Epidermal melanocyte (primary cell): Measurements from ENCODE around the gene DLGAP1.
"Not testable (repeated sequence)": the region's sequence is repeated elsewhere in the genome, so short reads cannot be mapped to it uniquely, and the experiment has no call there.

Experiments used
- DNase-seq: peaks from one replicate; pipeline ENCODE4 v3.0.0; 2011; ENCODE audit warnings: low spot score; ENCODE audit not compliant: insufficient read length

Gene DLGAP1

DNA sequence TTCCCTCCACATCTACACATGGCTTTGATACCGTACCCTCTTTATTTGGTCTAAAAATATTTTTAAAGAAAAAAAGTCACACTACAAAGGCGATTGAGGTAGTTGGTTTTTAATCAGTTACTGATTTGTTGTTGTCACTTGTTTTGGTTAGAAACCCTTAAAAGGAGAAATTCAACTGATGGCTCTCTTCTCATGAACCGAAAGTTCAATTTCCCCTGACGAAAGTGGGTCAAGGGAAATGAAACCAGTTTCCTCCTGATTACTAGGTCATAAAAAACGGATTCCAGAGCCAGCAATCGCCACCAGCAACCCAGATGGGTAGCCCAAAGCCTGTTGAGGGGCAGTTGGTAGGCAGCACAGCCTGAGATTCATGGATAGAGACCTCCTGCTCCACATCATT, 63.2 kb downstream of the DLGAP1 start:
- no peak for DNase-seq

DNA sequence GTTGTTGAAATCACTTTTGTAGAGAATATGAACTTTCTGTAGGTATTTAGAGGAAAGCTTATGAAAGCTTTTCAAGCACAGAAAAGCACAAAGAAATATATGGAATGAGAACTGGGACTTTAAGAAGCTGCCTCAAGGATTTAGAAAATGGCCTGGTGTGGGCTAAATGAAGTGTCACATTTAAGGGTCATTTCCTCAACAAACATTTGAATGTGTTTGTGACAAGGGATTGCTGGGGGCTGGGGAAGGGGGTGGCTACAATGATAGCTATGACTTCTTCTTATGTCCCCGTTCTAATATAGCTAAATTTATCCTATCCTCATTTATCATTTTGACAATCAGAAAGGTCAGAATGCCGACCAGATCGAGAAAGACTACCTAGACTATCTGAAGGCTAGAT, 69.2 kb downstream of the DLGAP1 start:
- no peak for DNase-seq

DNA sequence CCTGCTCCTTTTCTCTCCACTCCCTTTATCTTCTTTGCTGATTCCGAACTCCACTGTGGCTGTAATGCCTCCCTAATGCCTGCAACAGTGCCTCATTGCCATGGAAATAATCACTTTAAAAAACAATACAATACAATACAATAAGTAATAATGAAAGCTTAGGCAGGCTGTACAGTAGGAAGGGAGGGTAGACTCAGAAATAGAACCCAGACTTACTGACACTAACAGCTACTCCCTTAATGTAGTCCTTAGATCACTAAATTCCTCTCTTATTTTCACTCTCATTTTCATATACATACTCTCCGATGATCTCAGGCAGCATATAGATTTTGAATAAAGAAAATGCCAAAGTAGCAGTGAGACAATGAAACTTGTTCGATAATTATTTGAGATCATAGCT, 70.2 kb downstream of the DLGAP1 start:
- no peak for DNase-seq

DNA sequence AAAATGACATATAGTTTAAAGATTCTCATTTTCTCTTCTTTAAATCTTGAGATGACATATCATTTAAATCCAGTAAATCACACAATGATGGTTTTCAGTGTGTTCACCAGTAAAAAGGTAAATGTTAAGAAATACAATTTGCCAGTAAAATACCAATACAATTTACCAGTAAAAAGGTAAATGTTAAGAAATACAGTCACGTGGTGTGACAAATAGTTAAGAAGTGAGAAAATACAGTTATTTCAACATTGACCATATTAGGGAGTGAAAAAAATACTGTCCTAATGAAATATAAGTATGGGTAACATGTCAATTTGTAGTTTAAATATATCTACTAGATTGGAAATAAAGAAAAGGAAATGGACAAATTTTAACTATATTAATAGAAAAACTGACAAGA, 80.5 kb downstream of the DLGAP1 start:
- DNase-seq, result no peak

DNA sequence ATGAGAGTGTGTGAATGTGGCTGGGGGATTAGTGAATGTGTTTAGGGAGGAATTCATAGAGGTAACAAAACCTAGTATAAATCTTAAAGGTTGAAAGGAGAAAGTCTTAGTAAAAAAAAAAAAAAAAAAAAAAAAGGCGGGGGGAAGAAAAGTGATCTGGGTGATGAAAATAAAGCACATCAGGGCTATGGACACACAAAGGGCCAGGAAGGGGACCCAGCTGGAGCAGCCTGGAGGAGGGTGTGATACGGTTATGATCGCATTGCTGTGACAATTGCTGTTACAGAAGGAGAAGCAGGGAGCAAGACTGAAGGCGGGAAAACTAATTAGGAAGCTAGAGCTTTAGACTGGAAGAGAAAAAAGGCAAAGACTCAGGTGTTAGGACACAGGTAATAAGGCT, 85.4 kb downstream of the DLGAP1 start:
- DNase-seq, result no peak

DNA sequence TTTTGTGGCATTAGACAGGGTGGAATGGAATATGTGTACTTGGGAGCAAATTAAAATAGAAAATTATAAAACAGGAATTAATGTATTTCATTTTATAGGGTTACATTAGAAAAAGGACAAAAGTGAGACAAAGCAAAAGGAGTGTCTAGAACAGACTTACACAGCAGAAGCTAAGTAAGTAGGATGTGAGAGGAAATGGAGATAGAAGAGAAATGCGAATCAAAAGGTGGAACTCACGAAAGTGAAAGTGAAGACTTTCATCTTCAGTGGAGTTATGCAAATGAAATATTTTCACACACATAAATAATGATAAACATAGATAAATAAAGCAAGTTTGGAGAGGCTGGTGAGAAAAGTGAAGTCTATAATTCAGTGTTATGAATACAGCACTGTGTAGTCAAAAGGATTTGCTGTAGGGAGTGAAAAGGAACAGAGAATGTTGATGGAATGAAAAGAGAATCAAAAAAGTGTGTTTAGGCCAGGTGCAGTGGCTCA, 94.8 kb downstream of the DLGAP1 start:
- DNase-seq, result no peak

DNA sequence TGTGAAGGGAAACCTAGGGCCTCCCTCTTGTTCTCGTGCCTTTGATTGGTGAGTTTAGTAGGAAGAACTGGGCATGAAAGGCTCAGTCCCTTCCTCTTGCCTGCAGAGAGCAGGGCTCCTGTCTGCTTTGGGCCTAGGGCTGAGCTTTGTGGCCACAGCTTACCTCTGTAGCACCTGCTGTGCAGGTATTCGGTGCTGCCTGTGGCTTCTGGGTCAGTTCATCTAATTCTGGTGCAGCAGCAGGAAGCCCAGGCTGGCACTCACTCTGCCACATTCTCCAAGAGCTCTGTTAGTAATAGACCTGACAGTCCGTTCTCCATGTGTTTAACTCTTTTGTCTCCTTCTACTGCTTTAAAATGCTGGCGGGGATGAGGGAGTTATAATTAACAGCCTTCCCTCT, 96.5 kb downstream of the DLGAP1 start:
- no peak for DNase-seq

DNA sequence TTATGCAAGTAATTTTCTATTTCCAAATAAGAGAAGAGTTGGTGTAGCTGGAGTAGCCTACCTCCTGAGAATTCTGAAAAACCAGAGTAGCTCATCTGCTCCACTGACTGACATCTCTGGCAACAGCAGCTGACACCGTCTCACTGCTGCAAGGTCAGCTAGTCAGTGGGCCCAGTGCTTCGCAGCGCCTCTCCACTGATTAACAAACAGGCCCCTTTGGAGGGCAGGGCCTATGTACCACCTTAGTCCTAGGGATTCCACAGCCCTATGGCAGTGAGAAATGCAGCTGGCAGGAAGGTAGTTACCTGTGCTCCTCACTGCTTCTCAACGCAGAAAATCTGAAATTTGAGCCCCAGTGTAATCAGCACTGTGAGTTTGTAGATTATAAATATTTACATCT, 97.5 kb downstream of the DLGAP1 start:
- no peak for DNase-seq

DNA sequence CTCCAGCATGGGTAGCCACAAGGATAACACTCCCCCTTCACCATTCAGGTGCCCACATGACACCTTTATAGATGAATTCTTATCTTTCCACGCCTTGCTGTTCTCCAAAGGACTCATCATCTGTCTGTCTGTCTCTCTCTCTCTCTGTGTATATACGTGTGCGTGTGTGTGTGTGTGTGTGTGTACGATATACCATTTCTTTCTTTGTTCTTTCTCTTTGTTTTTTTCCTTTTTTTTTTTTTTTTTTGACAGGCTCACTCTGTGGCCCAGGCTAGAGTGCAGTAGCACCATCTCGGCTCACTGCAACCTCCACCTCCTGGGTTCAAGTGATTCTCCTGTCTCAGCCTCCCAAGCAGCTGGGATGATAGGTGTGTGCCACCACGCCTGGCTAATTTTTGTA, 98.2 kb downstream of the DLGAP1 start:
- DNase-seq, result no peak

DNA sequence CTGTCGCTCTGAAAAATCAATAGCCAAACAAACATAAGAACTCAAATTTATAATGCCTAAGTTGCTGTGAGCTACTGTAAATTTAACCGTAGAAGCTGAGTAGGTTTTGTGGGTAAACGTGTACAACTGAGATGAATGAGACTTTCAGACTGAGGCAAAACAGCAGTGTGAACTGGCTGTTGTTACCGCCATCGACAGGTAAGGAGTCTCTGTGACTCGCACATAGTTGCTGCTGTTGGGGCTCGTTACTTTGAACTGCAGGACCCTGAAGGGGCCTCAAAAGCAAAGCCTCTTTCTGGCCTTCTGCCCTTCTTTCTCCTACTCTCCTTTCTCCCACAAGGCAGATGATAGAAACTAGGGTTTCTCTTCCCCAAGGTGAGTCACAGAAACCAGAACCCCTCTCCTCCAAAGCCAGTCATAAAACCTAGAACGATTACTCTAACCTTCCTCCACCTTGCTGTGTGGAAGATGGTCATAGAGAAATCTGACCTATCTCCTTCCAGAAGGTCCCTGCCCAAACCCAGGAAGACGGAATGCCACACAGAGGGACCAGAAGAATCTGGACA, 101.2 kb downstream of the DLGAP1 start:
- no peak for DNase-seq

DNA sequence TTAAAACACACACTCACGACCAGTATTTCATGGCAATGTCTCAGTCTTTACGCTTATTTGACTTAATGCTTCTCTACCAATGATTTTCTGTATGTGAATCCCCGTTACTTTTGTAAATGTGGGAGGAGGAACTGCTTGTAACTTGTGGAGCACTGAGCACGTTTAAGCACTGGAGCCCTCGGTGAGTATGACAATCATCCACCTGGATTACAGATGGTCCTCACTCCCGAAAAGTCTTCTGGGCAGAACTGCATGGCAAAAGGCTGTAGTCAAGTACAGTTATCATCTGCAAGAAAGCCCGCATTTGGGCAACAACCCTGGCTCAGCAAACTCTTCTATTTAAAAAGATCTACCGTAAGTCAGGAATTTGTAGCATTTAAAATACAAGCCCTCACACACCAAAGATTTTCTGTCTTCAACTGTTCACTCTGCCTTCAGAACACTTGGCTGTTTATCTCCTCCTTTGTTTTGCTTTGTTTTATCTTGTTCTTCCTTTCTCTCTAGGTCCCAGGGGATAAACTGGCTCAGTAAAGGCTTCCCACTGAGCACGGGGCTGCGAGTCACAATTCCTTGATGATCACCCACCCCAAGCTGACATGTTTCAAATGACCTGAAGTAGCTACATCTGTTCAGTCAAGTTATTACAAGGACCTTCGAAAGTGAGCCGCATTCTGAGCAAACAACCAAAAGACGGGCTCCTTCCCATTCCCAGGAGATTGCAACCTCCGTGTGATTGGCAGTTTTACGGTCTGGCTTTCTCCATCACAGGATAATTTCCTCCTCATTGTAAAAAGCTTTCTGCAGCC, 102.2 kb downstream of the DLGAP1 start:
- DNase-seq, result no peak

DNA sequence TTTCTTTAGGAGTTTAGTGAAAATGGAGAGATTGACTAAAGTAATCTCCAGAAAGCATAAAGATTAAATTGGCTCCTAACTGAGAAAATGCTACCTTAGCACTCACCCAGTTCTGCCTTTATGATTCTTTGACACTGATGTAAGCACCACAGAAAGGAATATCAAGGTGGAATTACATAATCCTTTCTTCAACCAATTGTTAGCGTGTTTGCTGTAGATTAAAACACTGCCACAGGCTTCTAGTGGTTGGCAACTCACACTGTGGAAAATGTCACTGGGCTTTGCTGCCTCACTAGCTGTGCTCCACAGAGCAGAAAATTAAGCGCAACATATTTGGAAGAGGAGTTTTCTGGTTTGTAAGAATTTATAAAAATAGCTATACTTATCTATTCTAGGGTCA, 104.1 kb downstream of the DLGAP1 start:
- no peak for DNase-seq

DNA sequence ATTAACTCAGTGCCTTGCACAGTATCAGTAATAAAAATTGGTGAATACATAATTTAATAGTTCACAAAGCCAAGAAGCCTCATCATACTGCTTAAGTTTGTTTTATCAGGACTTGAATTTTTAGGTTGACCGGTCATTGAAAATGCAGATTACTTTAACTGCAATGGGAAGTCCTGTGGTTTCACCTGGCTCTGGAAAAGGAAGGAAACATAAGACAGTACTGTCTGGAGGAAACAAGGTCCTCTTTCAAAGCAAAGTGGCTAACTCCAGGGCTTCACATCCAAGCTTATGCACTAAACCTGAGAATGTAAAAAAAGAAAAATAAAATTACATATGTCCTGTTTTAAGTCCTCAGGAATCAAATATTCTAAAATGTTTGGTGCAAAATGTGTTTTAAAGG, 119.7 kb downstream of the DLGAP1 start:
- DNase-seq, result no peak

DNA sequence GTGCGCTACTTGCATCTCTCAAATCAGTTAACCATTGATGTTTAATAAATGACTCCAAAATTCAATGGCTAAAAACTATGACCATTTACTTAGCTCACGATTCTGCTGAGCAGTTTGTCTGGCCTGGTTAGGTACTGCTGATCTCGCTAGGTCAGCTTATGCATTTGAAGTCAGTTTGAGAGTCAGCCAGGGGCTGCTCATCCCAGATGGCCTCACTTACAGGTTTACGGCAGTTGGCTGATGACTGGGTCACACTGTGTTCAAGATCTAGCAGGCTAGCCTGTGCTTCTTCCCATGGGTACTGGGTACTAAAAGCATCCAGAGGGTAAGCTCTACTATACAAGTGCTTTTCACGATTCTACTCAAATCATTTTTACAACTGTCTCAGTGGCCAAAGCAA, 122.1 kb downstream of the DLGAP1 start:
- no peak for DNase-seq

DNA sequence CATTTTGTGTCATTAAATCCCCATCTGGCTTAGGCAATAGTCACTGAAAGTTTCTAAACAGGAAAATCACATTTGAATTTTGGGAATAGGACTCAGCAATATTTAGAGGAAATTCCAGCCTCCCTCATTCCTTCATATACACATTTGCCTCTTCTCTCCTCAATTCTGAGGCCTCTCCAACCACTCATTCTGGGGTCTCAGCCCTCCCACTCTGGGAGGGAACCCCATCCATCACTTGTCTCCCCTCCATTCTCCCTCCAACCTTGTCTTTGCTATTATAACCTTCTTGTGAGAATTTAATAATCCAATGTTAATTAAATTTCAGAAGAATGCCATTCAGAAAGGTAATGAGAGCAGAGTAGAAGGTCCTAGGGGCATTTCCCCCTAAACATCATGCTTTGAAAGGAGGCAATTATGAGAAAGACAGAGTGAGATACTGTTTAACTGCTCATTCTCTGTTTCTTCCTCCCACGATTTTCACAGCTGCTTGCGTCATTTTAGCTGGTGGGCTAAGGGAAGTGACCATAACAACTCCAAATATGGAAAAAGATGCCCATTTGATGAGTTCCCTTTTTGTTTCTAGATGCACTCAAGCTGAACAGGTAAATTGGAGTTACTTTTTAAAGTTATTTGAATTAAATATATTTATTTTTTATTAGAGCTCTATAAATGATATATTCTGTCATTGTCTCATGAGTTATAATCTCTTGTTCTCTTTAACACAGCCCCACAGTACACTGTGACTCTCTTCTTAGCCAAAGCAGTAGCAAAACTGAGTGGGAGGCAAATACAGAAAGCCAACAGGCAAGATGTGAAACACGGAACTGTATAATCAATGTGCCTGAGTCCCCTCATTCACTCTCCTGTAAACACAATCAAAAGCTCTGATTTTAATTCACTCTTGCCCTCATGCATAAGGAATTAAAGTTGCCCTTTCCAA, 135.1 kb downstream of the DLGAP1 start:
- no peak for DNase-seq

DNA sequence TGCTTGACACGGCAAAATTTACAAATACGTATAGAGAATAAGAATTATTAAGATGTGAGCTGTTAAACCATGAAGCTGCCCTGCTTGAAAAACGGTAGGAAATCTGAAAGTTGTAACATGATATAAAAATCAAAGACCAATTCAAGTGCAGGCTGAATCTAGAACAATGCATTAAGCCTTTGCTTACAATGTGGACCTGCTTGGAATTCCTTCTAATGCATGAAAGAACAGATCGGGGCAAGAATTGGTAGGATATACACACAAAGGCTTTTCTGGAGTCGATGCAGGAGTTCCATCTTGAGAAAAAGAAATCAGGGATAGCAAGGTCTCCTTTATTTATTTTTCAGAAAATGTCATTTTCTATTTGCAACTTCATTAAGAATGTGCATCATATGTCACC, 136.8 kb downstream of the DLGAP1 start:
- DNase-seq, result no peak

DNA sequence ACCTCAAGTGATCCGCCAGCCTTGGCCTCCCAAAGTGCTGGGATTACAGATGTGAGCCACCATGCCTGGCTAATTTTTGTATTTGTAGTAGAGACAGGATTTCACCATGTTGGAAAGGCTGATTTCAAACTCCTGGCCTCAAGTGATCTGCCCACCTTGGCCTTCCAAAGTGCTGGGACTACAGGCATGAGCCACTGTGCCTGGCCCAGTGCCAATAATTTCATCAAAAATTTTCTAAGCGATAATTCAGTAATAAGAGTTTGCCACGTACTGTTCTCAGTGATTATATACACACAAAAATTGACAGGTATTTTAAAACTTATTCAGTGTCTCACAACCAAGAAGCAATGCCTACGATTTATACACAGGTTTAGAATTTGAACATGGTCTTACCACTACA, 143.2 kb downstream of the DLGAP1 start:
- not testable (repeated sequence) for DNase-seq

DNA sequence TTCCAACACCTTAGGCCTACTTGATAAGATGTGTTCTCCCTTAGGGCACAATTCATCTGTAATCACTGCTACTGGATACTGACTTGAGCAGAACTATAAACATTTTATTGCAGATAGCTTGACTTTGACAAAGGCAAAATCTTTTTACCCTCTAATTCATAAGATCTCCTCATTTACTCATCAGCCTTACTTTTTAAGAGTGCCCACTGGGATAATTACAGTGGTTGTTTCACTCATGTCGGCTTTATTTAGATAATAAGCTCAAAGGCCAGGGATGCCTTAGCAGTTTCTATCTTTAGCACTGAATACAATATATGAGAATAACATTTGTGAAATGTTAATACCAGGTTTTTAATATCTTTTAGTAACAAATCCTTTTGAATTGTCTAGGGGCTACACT, 144.0 kb downstream of the DLGAP1 start:
- DNase-seq, result no peak

DNA sequence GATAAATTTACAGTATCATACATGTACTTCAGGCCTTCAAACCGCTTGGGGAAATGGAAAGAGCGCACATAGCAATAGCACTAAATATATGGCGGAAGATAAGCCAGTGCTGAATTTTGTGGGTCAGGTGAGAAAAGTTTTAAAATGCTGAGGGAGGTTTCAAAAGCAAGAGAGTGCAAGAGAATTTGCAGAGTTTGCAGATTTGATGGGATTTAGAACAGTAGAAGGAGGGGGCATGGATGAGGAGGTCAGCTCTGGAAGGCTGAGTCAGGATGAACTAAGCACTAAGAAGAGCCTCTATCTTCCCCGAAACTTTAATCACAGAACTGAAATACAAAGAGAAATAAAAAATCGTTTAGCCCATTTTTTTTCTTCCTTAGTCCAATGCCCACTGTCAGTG, 145.9 kb downstream of the DLGAP1 start:
- DNase-seq, result no peak

DNA sequence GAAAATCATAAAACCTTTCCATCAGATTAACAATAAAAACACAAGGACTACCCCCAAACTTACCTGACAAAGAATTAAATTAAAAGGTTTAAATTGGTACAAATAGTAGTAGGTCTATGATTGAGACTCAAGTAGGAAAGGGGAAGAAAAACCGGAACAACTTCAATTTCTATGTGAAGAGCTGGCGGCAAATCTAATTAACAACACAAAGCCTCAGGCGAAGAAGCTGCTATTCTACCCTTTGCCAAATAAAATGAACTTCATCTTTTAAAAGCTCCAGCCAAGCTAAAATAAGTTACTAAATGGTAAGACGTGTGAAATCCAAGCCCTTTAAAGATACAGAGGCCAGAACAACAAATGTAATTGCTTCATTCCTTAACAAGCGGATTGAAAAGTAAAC, 146.5 kb downstream of the DLGAP1 start:
- DNase-seq, result no peak

DNA sequence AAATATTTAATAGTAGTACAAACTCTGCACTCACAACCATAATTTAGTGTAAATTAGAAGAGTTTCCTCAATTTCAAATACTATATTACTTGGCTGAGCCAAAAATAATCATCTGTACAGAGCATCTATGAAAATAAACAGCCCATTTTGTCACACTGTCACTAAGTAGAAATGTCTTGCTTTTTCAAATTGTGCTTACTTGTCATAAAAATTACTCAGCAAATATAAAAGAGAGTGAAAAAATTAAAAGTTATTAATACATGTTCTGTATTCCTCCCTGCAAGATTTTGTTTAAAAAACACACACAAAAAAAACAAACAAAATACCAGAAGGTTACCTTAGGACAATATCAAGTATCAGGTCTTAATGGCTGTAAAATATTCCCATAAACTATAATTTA, 155.7 kb downstream of the DLGAP1 start:
- DNase-seq, result no peak

DNA sequence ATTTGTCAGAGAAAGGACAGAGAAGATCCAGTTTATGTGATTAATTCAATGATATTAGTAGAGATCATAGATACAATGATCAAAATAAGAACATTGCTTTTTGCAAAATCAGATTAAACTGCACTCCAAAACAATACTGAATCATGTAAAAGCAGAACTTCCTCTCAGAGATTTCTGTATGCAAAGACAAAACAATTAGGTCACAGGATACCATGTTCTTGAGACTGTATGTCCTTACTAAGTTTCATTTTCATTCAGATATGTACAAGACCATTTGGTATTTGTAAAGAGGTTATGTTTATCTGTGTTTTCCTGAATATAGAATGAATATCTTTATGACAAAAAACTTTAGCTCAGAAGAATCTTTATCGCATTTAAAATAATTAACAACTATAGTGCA, 161.8 kb downstream of the DLGAP1 start:
- no peak for DNase-seq
